GM18526 (cell line): ENCODE data around the gene TBC1D7.

Experiments used
- POLR2A ChIP-seq: IDR thresholded peaks from 3 replicates; pipeline ENCODE4 v1.6.1; 2011; ENCODE audit not compliant: insufficient read length; ENCODE audit errors: extremely low read depth

The TBC1D7 gene

DNA sequence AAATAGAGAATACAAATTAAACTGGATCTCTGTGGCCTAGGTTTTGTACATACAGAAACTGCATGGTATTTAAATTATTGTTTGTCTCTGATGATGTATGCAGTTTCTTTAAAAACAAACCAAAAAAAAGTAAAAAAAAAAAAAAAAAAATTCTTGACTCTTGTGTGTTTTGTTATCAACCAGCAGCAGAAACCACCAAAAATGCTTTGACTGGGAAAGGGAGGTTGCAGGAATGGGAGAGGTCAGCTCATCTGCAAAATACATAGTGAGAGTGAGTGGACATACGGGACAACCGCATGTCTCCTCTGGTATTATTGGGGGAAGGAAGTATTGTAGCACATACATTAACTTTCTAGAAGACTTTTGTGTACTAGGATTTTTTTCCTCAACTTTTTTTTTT lies 38.0 kb downstream of the TBC1D7 start:
- TF ChIP-seq POLR2A, result no peak

DNA sequence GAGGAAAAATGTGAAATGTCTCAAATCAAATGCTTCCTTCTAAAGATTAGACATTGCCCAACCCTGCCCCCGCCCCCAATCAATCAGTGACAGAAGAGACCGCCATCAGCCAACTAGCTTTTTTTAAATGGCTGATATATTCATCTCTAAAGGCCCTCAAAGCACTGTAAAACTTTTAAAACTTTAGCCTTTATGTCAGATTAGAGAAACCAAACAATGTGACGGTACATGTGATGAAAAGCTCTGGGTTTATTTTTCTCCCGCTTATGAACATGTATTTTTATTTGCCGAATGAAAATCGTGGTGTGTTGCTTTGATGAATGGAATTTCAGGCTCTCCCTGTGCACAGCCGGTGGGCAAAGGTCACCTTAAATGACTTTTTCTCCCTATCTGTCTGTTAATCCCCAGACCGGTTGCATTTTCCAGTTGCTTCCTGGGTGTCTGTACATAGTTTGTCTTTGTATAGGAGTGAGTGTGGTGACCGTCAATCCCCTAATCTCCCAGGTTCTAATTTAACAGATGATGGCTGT lies 38.5 kb downstream of the TBC1D7 start:
- TF ChIP-seq POLR2A, result no peak

DNA sequence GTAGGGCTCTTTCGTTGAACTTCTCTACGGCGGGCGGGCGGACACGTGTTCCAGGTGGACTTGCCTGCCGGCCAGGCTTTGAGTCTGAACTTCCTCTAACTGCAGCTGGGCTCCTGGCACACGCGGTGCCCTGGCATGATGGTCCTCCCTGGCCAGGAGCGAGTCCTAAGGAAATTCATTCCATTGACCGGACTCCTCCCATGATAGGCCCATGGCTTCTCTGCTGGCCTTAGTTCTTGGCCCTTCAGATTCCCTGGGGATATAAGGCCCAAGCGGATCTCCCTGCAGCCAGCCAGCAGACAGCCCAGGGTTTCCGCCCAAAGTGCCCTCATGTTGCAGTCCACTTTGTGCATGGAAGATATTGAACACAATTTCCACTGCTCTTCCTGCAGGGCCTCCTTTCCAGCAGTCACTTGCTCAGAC lies 39.4 kb downstream of the TBC1D7 start:
- no peak for TF ChIP-seq POLR2A

DNA sequence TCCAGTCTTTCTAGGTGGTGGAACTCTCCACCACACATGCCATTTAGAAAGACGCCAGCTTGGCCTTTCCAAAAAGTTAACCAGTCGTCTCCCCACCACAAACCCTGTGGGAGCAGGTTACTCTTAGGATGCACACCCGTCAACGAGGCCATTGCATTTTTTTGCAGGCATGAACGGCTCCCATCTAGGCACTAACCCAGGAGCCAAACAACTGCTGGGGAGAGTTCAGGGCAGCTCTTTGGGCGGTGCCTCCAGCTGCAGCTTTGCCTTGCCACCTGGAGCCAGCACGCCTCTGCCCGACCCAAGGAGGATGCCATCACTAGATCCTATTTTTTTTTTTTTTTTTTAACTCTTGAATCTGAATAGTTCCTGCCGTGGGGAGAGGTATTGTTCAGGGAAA lies 39.9 kb downstream of the TBC1D7 start:
- no peak for TF ChIP-seq POLR2A

DNA sequence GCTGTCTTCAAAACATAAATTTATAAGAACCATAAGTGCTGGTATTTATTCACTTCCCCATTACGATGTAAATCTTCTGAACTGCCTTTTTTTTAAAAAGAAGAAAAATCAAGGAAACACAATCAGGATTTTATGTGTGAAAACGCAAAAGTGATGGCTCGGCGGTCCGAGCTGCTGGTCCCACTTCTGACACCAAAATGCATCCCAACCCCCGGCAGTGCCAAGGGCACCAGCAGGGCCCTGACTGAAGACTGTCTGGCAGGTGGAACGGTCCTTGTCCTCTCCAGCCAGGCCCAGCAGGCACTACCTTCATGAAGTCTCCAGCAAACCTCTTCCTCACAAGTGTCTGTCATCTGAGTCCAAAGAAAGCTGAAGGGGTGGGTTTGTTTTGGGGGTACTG lies 41.2 kb downstream of the TBC1D7 start:
- no peak for TF ChIP-seq POLR2A

DNA sequence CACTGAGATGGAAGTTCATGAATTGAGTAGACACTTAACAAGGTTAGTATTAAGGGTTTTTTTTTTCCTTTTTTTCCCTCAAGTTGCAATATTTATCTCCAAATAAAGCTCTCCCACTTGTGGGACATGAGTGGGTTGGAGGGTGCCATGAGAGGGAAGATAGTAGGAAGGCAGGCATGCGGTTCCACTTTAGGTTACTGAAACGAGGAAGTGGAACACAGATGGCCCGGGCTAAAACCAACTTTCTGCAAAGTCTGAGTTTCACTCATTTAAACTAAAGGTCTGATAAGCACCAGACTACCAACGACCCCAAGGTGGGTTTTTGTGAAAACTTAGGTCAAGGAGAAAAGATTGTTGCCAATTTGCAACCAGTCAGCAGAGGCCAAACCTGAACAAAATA lies 42.2 kb downstream of the TBC1D7 start:
- no peak for TF ChIP-seq POLR2A

DNA sequence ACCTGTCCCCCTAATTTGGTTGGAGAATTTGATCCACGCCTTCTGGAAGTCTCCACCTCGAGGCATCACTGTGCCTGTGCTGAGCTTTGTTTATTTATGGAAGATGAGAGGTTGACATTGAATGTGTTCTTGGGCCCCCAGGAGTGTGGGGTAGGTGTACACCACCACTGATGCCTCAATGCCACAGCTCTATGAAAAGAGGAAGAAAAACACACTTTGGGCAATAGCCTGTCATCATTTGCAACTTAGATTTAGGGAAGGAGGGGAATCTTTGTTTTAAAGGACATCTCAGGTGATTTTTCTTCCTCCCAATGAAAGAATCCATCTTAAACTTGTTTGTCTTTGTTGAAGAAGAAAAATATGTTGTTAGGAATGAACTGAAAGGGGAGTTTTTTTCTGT lies 42.6 kb downstream of the TBC1D7 start:
- TF ChIP-seq POLR2A, result no peak

DNA sequence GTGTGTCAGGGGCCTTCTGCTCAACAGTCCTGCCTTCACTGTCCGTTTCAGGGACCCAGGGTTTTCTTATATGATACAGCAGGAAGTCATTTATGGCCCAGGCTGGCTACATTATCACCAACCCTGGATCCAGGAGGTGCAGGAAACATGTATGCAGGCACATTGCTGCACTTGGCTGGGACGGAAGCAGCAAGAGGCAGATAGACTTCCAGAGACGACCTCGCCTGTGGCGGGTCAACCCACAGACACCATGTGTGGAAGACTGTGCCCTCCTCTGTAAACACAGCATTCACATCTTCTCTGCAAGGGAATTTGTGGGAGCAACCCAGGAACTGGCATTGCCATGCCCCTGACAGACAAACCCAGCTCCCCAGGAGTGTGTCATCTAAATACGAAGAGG lies 43.7 kb downstream of the TBC1D7 start:
- no peak for TF ChIP-seq POLR2A

DNA sequence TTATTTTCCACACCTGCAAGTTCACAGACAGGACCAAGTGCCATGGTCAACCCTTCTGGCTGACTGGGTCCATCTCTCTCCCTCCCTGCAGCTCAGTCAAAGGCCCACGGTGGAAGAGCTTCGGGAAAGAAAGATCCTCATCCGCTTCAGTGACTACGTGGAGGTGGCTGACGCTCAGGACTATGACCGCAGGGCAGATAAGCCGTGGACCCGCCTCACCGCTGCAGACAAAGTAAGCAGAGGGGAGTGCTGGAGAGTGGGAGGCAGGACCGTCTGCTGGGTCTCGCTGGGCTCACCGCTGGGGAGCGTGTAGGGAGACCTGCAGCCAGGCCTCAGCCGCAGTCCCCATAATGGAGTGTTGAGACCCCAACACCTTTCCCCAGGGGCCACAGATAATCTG lies 45.0 kb downstream of the TBC1D7 start:
- no peak for TF ChIP-seq POLR2A

DNA sequence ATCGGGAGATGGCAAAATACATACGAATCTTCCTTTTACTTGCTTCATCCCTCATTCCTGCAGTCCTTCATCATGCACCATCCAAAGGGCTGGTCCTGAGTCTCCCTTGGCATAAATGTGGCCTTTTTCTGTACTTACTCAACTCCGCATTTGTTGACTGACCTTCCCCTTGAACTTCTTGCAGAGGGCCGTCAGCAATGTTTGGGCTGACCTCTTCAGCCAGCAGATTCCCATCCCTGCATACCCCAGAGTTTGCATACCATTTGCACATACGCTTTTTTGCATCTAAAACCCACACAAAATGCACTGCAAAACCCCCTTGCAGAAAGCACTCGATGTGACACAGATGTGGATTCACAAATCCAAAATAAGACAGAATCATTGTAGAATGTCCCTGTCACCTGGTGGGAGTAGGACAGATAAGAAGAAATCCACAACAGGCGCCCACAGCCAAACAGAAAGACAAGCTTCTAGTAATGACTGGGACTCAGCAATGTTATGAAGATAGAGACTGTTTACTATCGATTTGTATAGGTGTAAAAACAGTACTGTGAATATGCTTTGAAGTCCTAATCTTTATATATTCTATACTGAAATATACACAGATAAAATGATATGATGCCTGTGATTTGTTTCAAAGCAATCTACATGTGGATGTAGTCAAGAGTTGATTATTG lies 45.8 kb downstream of the TBC1D7 start:
- TF ChIP-seq POLR2A, result no peak

DNA sequence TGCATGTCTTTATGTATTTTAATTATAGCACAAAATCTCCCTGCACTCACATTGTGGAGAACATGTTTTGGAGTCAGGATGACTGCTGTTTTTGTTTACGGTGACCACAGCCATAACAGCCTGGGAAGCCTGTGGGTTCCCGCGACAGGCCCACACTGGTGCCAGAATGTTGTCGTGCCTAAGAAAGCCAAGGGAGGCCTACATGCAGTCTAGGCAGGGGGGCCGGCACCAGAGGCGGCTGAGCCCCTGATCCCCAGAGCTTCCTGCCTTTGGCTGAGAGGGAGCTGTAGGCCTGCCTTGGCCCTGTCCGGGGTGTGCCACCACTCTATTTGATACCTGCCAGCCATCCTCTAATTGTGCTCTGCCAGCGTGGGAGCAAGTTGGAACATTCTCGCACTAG lies 46.7 kb downstream of the TBC1D7 start:
- no peak for TF ChIP-seq POLR2A

DNA sequence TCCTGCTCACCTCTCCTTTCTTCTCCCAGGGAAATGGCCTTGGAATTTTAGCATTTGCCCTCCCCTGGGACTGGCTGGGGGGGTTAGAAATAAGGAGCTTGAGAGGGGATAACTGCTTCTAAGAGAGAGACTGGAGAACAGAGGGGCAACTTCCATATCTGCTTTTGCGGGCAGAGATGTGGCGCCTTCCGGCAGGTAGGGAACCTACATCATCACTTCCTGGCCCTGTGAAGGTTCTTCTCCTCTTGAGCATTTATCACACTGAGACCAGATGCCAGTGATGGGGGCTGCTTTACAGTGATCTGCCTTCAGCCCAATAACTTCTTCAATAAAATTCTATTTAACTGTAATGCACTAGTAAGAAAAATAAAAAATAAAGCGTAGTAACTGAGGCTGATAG lies 48.1 kb downstream of the TBC1D7 start:
- no peak for TF ChIP-seq POLR2A

DNA sequence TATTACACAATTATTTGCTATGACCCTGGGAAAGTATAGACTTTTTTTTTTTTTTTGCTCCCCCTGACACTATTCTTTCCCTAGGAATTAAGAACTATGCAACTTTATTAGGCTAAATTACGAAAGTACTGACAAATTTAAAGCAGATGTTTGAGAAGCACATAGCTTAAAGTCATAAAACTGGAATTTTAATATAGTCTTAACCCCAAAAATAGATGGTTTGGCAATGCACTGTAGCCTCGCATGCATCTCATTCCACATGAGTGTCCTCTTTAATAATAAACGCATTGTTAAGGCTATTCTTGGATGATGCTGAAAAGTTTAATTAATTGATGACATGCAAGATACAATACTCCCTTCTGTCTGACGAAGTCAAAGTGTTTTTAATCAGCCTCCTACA lies 49.3 kb downstream of the TBC1D7 start:
- TF ChIP-seq POLR2A, result no peak

DNA sequence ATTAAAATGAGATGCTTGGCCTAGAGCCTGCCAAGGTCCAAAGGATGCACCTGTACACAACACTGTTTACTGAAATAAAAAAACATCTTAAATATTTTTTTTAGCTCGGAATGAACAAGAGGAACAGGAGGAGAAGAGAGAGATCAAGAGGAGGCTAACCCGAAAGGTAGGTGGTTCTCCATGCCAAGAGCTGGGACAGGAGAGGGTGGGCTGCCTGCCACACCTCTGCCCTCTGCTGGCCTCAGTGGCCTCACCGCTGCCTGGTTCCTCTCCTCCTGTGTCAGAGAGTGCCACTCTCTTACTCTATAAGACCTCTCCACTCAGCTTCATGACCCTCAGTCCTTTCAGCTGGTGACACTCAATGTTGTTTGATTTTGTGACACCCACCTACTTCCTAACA lies 50.2 kb downstream of the TBC1D7 start:
- TF ChIP-seq POLR2A, result no peak

DNA sequence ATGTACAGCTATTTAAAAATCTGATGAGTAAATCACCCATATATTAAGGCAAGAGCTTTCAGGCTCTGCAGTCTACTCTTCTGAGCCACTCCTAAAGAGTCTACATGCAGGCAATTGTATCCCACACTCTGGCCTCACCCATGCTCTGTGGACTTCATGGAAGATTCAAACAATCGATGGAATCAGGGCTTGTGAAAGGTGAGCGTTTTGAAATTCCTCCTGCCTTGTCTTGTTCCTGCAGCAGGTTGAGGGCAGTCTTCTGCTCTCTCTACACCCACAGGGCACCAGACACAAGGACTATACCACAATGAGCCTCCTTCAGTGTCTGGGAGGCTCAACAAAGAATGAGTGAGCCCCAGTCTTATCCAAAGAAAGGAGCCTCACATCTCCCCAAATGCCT lies 51.1 kb downstream of the TBC1D7 start:
- no peak for TF ChIP-seq POLR2A

DNA sequence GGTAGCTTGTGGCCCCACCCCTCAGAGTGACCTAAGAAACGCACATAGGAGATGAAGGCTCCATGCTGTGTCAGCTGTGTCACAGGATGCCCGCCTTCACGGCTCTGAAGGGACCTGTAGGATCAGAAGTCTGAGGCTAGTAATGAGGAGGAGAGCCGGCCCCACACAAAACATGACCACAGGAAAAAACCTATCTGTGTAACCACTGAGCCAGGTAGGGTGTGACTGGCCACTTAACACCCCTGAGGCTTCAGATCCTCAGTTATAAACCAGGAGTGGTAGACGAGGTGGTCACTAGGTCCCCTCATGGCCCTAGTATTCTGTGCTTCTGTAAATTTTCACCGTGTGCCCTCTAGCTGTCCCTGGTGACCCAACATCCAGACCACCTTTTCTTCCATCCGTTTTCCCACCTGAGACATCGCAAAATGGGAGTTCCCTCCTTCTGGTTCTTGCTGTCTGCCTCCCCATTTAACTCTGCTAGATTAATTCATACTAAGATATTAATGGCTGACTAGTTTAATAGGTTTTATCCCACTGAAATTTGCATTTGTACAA lies 52.8 kb downstream of the TBC1D7 start:
- no peak for TF ChIP-seq POLR2A
